ENCODE data around the gene CRY1. TPM values are rescaled to one million over a fixed set of nuclear protein-coding genes. Genes with fewer than 3 reads are reported as not detected.

The CRY1 gene
- polyA plus RNA-seq, 1 donor (not counting 4 experiments of a cell fraction or from before 2014, with no cell fraction given): 10.0 TPM

- H3K27me3 ChIP-seq (ENCODE audit: control insufficient read depth, extremely low read depth, insufficient read depth, low read length): no peaks in the 10 kb centered on the region
- H3K36me3 ChIP-seq (ENCODE audit: control insufficient read depth in 2 of 2, extremely low read depth in 1 of 2, insufficient read depth in 2 of 2, low read length in 2 of 2): no peaks in the 10 kb centered on the region
- no peaks in the 10 kb centered on the region for H3K79me2 ChIP-seq (ENCODE audit: control insufficient read depth, insufficient read depth, low read length)
- H2AFZ ChIP-seq (ENCODE audit: control insufficient read depth, low read length): no peak overlapping the region
- FAIRE-seq (no peak), DNase-seq (ENCODE audit: low read depth, low spot score) (no peak)
- no peak overlapping the region for H3K9ac ChIP-seq (ENCODE audit: control insufficient read depth, extremely low read depth, insufficient read depth, low read length)
- no peaks in the 10 kb centered on the region for H4K20me1 ChIP-seq (ENCODE audit: control insufficient read depth, extremely low read depth, insufficient read depth, low read length)
- no peaks in the 10 kb centered on the region for H3K9me1 ChIP-seq (ENCODE audit: control insufficient read depth, extremely low read depth, insufficient read depth, low read length)
- dilution Hi-C loops (cut with MboI; ENCODE audit: extremely low pct_ligation_motif_present, low sequenced_read_pairs): no loop called here
- TF ChIP-seq EZH2 (IDR thresholded peaks at IDR 0.05; ENCODE audit: low read length) (no peak), CTCF (optimal IDR thresholded peaks at IDR 0.05 in 1 of 3, IDR thresholded peaks at IDR 0.05 in 1 of 3, conservative IDR thresholded peaks at IDR 0.05 in 1 of 3; ENCODE audit: extremely low read depth in 1 of 3, insufficient read depth in 2 of 3, low read length in 3 of 3) (no peak)
- H3K4me3 ChIP-seq (ENCODE audit: control insufficient read depth in 2 of 3, extremely low read depth in 1 of 3, insufficient read depth in 2 of 3, low read depth in 1 of 3, low read length in 3 of 3): no peak overlapping the region
- no peak overlapping the region for H3K27ac ChIP-seq (ENCODE audit: control insufficient read depth, insufficient read depth, low read length)
- peaks cover 24% of the 10 kb centered on the region for H3K4me1 ChIP-seq (ENCODE audit: control insufficient read depth, extremely low read depth, insufficient read depth, low read length)
- H3K9me3 ChIP-seq (ENCODE audit: control insufficient read depth, low read depth, low read length): no peaks in the 10 kb centered on the region
- no peak overlapping the region for H3K4me2 ChIP-seq (ENCODE audit: control insufficient read depth, extremely low read depth, insufficient read depth, low read depth, low read length)
Measured at GRCh38 chr12:107029081-107029480, 64.3 kb downstream of the CRY1 start.

GRCh38 chr12:107027636-107028053, 65.7 kb downstream of the CRY1 start:
- H3K4me2 ChIP-seq (ENCODE audit: control insufficient read depth, extremely low read depth, insufficient read depth, low read depth, low read length): peak overlapping the region; percentile 58
- TF ChIP-seq EZH2 (IDR thresholded peaks at IDR 0.05; ENCODE audit: low read length) (no peak), CTCF (optimal IDR thresholded peaks at IDR 0.05 in 1 of 3, IDR thresholded peaks at IDR 0.05 in 1 of 3, conservative IDR thresholded peaks at IDR 0.05 in 1 of 3; ENCODE audit: extremely low read depth in 1 of 3, insufficient read depth in 2 of 3, low read length in 3 of 3) (no peak)
- H3K4me3 ChIP-seq (ENCODE audit: control insufficient read depth in 2 of 3, extremely low read depth in 1 of 3, insufficient read depth in 2 of 3, low read depth in 1 of 3, low read length in 3 of 3): no peak overlapping the region
- no peak overlapping the region for H2AFZ ChIP-seq (ENCODE audit: control insufficient read depth, low read length)
- H3K27ac ChIP-seq (ENCODE audit: control insufficient read depth, insufficient read depth, low read length): peak overlapping the region; percentile 48
- H3K9me1 ChIP-seq (ENCODE audit: control insufficient read depth, extremely low read depth, insufficient read depth, low read length): no peaks in the 10 kb centered on the region
- H3K9ac ChIP-seq (ENCODE audit: control insufficient read depth, extremely low read depth, insufficient read depth, low read length): peak overlapping the region; percentile 20
- H3K9me3 ChIP-seq (ENCODE audit: control insufficient read depth, low read depth, low read length): no peaks in the 10 kb centered on the region
- H3K36me3 ChIP-seq (ENCODE audit: control insufficient read depth in 2 of 2, extremely low read depth in 1 of 2, insufficient read depth in 2 of 2, low read length in 2 of 2): no peaks in the 10 kb centered on the region
- H3K79me2 ChIP-seq (ENCODE audit: control insufficient read depth, insufficient read depth, low read length): no peaks in the 10 kb centered on the region
- H3K27me3 ChIP-seq (ENCODE audit: control insufficient read depth, extremely low read depth, insufficient read depth, low read length): no peaks in the 10 kb centered on the region
- H3K4me1 ChIP-seq (ENCODE audit: control insufficient read depth, extremely low read depth, insufficient read depth, low read length): peaks cover 24% of the 10 kb centered on the region
- H4K20me1 ChIP-seq (ENCODE audit: control insufficient read depth, extremely low read depth, insufficient read depth, low read length): no peaks in the 10 kb centered on the region
- dilution Hi-C loops (cut with MboI; ENCODE audit: extremely low pct_ligation_motif_present, low sequenced_read_pairs): no loop called here
- DNase-seq (ENCODE audit: low read depth, low spot score) (peak; percentile 54), FAIRE-seq (peak; percentile 48)
